GM21825 (cell line): Measurements from ENCODE around the gene FUT8.
"Not testable (repeated sequence)": the region's sequence is repeated elsewhere in the genome, so short reads cannot be mapped to it uniquely, and the experiment has no call there.

Experiments used
- ATAC-seq: cut with Tn5 transposase; IDR thresholded peaks from one replicate; pipeline ENCODE4 v1.9.1; 2021; ENCODE audit warnings: mild to moderate bottlenecking, moderate library complexity; ENCODE audit not compliant: unreplicated experiment

The FUT8 gene

GRCh38 chr14:65692566-65692965, 280.0 kb downstream of the FUT8 start:
- ATAC-seq: not testable (repeated sequence)

GRCh38 chr14:65696801-65697200, 284.3 kb downstream of the FUT8 start:
- no peak for ATAC-seq

- no peak for ATAC-seq
Measured at GRCh38 chr14:65703521-65703920, 291.0 kb downstream of the FUT8 start.

DNA sequence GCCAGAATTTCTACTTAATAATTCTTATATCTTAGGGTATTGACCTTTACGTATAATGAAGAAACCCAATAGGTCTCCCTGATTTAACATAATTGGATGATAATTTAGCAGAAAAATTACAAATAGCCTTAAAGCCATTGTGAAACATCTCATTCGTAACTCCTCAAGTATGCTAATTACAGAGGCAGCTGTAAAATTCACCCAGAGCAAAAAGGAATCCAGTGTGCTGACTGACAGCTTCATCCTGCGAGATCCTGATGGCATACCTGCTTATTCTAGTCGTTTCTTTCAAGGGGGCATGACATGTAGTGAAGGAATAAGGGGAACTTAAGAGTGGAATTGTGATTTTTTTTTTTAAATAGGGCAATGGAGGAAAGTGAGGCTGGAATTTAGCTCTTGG, 291.5 kb downstream of the FUT8 start:
- ATAC-seq: no peak

- ATAC-seq: no peak
Measured at GRCh38 chr14:65704437-65704836, 291.9 kb downstream of the FUT8 start.

DNA sequence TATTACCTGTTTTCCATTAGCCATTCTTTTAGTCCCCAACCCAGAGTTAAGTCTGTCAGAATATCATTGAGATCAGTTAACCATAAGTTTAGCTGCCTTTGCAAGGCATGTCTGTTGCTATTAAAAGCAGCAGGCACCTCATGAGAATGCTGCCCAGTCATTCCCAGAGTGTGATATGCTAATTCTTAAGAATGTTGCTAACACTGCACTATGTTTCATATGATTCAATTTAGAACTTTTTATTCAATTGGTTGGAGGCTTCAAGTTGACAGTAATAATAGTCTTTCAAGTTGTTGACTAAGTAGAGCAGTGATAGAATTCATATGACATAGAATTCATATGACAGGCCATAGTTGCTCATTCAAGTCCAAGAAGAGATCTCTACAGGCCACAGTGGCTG, 292.3 kb downstream of the FUT8 start:
- ATAC-seq: no peak

DNA sequence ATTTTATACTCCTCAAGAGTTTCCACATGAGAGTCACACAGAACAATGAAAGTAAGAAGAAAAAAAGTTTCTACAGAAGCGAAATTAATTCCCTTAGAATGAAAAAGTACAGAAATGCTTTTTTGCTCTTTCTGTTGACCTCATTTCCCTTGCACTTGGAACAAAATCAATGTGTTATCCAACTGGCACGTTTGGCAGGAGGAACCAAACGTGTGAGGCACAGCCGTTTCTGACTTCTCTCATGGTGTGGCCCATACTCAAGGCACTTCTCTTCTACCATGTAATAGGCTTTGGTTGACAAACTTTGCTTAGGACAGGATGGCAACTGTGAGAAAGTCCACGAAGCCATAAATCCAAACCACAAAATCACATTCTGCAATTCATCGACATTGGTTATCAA, 297.0 kb downstream of the FUT8 start:
- ATAC-seq: no peak

GRCh38 chr14:65716813-65717212, 304.3 kb downstream of the FUT8 start:
- not testable (repeated sequence) for ATAC-seq

- ATAC-seq: not testable (repeated sequence)
Measured at GRCh38 chr14:65717384-65717915, 304.9 kb downstream of the FUT8 start.

DNA sequence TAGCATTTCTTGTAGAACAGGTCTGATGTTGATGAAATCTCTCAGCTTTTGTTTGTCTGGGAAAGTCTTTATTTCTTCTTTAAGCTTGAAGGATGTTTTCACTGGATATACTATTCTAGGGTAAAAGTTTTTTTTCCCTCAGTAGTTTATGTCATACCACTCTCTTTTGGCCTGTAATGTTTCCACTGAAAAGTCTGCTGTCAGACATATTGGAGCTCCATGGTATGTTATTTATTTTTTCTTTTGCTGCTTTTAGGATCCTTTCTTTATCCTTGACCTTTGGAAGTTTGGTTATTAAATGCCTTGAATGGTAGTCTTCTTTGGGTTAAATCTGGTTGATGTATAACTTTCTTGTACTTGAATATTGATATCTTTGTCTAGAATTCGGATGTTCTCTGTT, 306.1 kb downstream of the FUT8 start:
- ATAC-seq: no peak

GRCh38 chr14:65720171-65720570, 307.6 kb downstream of the FUT8 start:
- no peak for ATAC-seq

GRCh38 chr14:65720743-65721142, 308.2 kb downstream of the FUT8 start:
- ATAC-seq: no peak

GRCh38 chr14:65723348-65723747, 310.8 kb downstream of the FUT8 start:
- no peak for ATAC-seq

DNA sequence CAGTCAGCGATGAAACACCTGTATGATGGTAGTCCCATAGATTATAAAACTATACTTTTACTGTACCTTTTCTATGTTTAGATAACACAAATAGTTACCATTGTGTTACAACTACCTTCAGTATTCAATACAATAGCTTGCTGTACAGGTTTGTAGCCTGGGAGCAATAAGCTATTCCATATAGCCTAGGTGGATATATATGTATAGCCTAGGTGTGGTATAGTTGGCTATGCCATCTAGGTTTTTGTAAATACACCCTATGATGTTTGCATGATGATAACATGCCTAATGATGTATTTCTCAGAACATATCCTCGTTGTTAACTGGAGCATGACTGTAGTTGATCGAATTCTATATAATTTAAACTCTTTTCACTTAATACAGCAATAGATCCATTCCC, 316.1 kb downstream of the FUT8 start:
- no peak for ATAC-seq

GRCh38 chr14:65729566-65729965, 317.0 kb downstream of the FUT8 start:
- ATAC-seq: no peak

- ATAC-seq: peak; percentile 97
Measured at GRCh38 chr14:65731933-65732506, 319.5 kb downstream of the FUT8 start.

GRCh38 chr14:65738339-65738738, 325.8 kb downstream of the FUT8 start:
- no peak for ATAC-seq

GRCh38 chr14:65745396-65746190, 333.1 kb downstream of the FUT8 start:
- no peak for ATAC-seq

DNA sequence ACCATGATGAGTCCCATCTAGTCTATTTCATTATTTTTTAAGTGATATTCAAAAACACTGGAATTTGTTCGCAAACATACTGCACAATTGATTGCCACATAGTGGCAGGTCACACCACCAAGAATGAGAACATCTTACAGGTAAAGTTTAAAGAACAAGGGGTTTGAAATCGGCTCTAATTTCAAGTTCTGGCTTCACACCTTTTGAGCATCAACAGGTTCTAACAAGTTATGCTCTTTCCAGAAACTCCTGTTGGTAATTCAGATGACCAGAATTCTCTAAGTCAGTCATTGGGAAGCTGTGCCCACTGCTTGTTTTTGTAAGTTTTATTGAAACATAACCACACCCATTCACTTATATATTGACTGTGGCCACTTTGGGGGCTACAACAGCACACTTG, 336.3 kb downstream of the FUT8 start:
- no peak for ATAC-seq

- ATAC-seq: no peak
Measured at GRCh38 chr14:65749287-65749686, 336.8 kb downstream of the FUT8 start.

- ATAC-seq: no peak
Measured at GRCh38 chr14:65750906-65751305, 338.4 kb downstream of the FUT8 start.

DNA sequence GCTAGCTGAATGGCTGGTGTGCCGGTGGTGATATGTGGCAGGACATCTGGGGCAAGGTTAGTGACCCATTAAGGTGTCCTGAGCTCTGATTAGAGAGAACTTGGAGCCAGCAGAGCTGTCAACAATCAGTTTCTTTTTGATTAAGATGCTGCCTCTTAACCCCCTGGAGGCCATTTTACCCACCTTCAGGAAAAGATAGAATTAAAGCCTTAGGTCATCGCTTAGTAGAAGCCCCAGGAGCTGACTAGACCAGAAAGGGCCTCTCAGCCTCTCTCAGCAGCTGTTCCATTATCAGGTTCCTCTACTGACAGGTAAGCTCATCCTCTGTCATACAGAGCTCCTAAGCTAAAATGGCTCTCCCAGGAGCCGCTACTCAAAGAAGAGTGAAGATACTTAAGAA, 339.0 kb downstream of the FUT8 start:
- ATAC-seq: no peak
